IMR-90 (cell line): ENCODE measurements around the gene KMT2E. TPM values are rescaled to one million over a fixed set of nuclear protein-coding genes. Genes with fewer than 3 reads are reported as not detected.

ENCODE experiments used
- ATAC-seq: fragments of 200-7000 bp; cut with Tn5 transposase; 2 replicates; pipeline ENCODE4 v1.9.1; 2020; ENCODE audit warnings: low read depth, mild to moderate bottlenecking, moderate library complexity
- BruUV-seq: library from RNA; stranded (reverse); fragments of 400-500 nt; replicated peaks from 2 replicates; lab custom pipeline; 2021; lab: Mats Ljungman, UMichigan
- CTCF ChIA-PET: fragments of 300-600 bp; formaldehyde crosslinking; extraction: SDS; loops from one replicate; lab custom pipeline; 2021; ENCODE audit warnings: antibody characterized with exemption; lab: Yijun Ruan, JAX
- POLR2A ChIA-PET: fragments of 300-600 bp; sonication (Branson Sonifier 250); formaldehyde crosslinking; loops from one replicate; lab custom pipeline; 2022; ENCODE audit warnings: antibody characterized with exemption; ENCODE audit not compliant: unreplicated experiment; lab: Charles Lee
- DNase-seq: peaks from one replicate; pipeline ENCODE4 v3.0.0; 2013
- H2AFZ ChIP-seq: replicated peaks from 2 replicates; pipeline ENCODE3; 2013; ENCODE audit warnings: low read length, mild to moderate bottlenecking; ENCODE audit not compliant: poor library complexity
- H2AK5ac ChIP-seq: 2 replicates; pipeline ENCODE4 v1.6.1; 2013; ENCODE audit warnings: low read depth, low read length, inconsistent platforms
- H2AK9ac ChIP-seq: replicated peaks from 2 replicates; pipeline ENCODE3; 2013; ENCODE audit warnings: mild to moderate bottlenecking, low read depth, low read length, moderate library complexity; ENCODE audit not compliant: poor library complexity
- H2BK120ac ChIP-seq: 2 replicates; pipeline ENCODE4 v1.6.1; 2013; ENCODE audit warnings: low read depth, low read length, inconsistent platforms
- H2BK15ac ChIP-seq: 3 replicates; pipeline ENCODE4 v1.6.1; 2013; ENCODE audit warnings: low read depth, low read length, inconsistent platforms
- H2BK20ac ChIP-seq: 2 replicates; pipeline ENCODE4 v1.6.1; 2013; ENCODE audit warnings: low read depth, mild to moderate bottlenecking, inconsistent platforms, low read length, moderate library complexity
- H2BK5ac ChIP-seq: 2 replicates; pipeline ENCODE4 v1.6.1; 2013; ENCODE audit warnings: mild to moderate bottlenecking, low read depth, low read length, inconsistent platforms; ENCODE audit not compliant: poor library complexity, severe bottlenecking
- H3K14ac ChIP-seq: replicated peaks from 2 replicates; pipeline ENCODE4 v1.6.1; 2013; ENCODE audit warnings: low read depth, low read length, inconsistent platforms
- H3K18ac ChIP-seq: 2 replicates; pipeline ENCODE4 v1.6.1; 2013; ENCODE audit warnings: low read depth, low read length, control low read depth
- H3K23ac ChIP-seq: 2 replicates; pipeline ENCODE4 v1.6.1; 2013; ENCODE audit warnings: low read depth, low read length, inconsistent platforms
- H3K27ac ChIP-seq: 2 replicates; pipeline ENCODE4 v1.5.1; 2013; ENCODE audit warnings: mild to moderate bottlenecking, control low read depth, low read length; ENCODE audit not compliant: insufficient read depth
- H3K27me3 ChIP-seq: 2 replicates; pipeline ENCODE4 v1.6.1; 2013; ENCODE audit warnings: low read length; ENCODE audit not compliant: control insufficient read depth, insufficient read depth
- H3K36me3 ChIP-seq: 2 replicates; pipeline ENCODE4 v1.6.1; 2013; ENCODE audit warnings: low read length, mixed read lengths; ENCODE audit not compliant: control insufficient read depth, insufficient read depth
- H3K4ac ChIP-seq: 2 replicates; pipeline ENCODE4 v1.6.1; 2013; ENCODE audit warnings: low read depth, low read length, inconsistent platforms
- H3K4me1 ChIP-seq: 2 replicates; pipeline ENCODE4 v1.6.1; 2013; ENCODE audit warnings: low read length, mixed read lengths; ENCODE audit not compliant: control insufficient read depth, insufficient read depth
- H3K4me2 ChIP-seq: 2 replicates; pipeline ENCODE4 v1.6.1; 2013; ENCODE audit warnings: low read depth, mild to moderate bottlenecking, control low read depth, low read length, moderate library complexity
- H3K4me3 ChIP-seq: 2 replicates; pipeline ENCODE4 v1.5.1; 2013; ENCODE audit warnings: low read depth, mild to moderate bottlenecking, control low read depth, low read length, moderate library complexity; ENCODE audit not compliant: insufficient read depth
- H3K56ac ChIP-seq: 2 replicates; pipeline ENCODE4 v1.6.1; 2013; ENCODE audit warnings: low read length, inconsistent platforms; ENCODE audit not compliant: insufficient read depth; ENCODE audit errors: extremely low read depth
- H3K79me1 ChIP-seq, 2 experiments: 2 replicates each; pipeline ENCODE4 v1.6.1; 2013; ENCODE audit warnings: low read length in 2 of 2, inconsistent platforms in 1 of 2, low read depth in 1 of 2
- H3K9ac ChIP-seq: 2 replicates; pipeline ENCODE4 v1.6.1; 2013; ENCODE audit warnings: low read depth, low read length, control low read depth
- H3K9me1 ChIP-seq: 2 replicates; pipeline ENCODE4 v1.6.1; 2013; ENCODE audit warnings: low read length, inconsistent platforms; ENCODE audit not compliant: insufficient read depth
- H3K9me3 ChIP-seq: 2 replicates; pipeline ENCODE4 v1.6.1; 2013; ENCODE audit warnings: low read length; ENCODE audit not compliant: control insufficient read depth, insufficient read depth
- H4K20me1 ChIP-seq: 2 replicates; pipeline ENCODE4 v1.6.1; 2013; ENCODE audit warnings: low read length, inconsistent platforms; ENCODE audit not compliant: insufficient read depth
- H4K5ac ChIP-seq: 2 replicates; pipeline ENCODE4 v1.6.1; 2013; ENCODE audit warnings: mild to moderate bottlenecking, low read depth, low read length, control low read depth
- H4K8ac ChIP-seq, 2 experiments: 2 replicates each; pipeline ENCODE4 v1.6.1; 2013; ENCODE audit warnings: low read depth in 2 of 2, low read length in 2 of 2, control low read depth in 1 of 2, inconsistent platforms in 1 of 2
- H4K91ac ChIP-seq: 2 replicates; pipeline ENCODE4 v1.6.1; 2013; ENCODE audit warnings: low read depth, low read length, inconsistent platforms; ENCODE audit not compliant: insufficient read depth
- BHLHE40 ChIP-seq: fragments of 150-350 bp; IDR thresholded peaks from 2 replicates; pipeline ENCODE4 v1.6.1; 2016; ENCODE audit warnings: mild to moderate bottlenecking, low read depth, low read length
- CHD1 ChIP-seq: IDR thresholded peaks from 2 replicates; pipeline ENCODE4 v1.6.1; 2012; ENCODE audit warnings: low read depth, low read length, improper control_type of control experiment
- FOS ChIP-seq: fragments of 150-350 bp; IDR thresholded peaks from 2 replicates; pipeline ENCODE4 v1.6.1; 2016; ENCODE audit warnings: low read depth, low read length
- MAZ ChIP-seq: IDR thresholded peaks from 2 replicates; pipeline ENCODE4 v1.6.1; 2012; ENCODE audit warnings: low read depth, mild to moderate bottlenecking, low read length, improper control_type of control experiment, moderate library complexity, borderline replicate concordance
- MXI1 ChIP-seq: IDR thresholded peaks from 2 replicates; pipeline ENCODE4 v1.6.1; 2012; ENCODE audit warnings: low read depth, mild to moderate bottlenecking, low read length, moderate library complexity, borderline replicate concordance
- NFE2L2 ChIP-seq: fragments of 150-350 bp; IDR thresholded peaks from 2 replicates; pipeline ENCODE4 v1.6.1; 2016; ENCODE audit warnings: low read depth, mild to moderate bottlenecking, low read length
- RAD21 ChIP-seq: IDR thresholded peaks from 2 replicates; pipeline ENCODE4 v1.6.1; 2012; ENCODE audit warnings: low read length, improper control_type of control experiment
- RCOR1 ChIP-seq: IDR thresholded peaks from 2 replicates; pipeline ENCODE4 v1.6.1; 2012; ENCODE audit warnings: mild to moderate bottlenecking, low read length, improper control_type of control experiment; ENCODE audit not compliant: insufficient replicate concordance
- SMC3 ChIP-seq: fragments of 150-350 bp; IDR thresholded peaks from 2 replicates; pipeline ENCODE4 v1.6.1; 2016; ENCODE audit warnings: low read depth, mild to moderate bottlenecking, antibody characterized with exemption, low read length, moderate library complexity
- WGBS, 2 experiments: methylation state at CpG; one replicate each; pipeline versions ENCODE4 v1.1.5 to v1.1.7; 2013; ENCODE audit warnings: missing lambda C conversion rate in 2 of 2; ENCODE audit not compliant: insufficient read length in 1 of 2; ENCODE audit errors: extremely low coverage in 2 of 2; 5-methylcytosine and 5-hydroxymethylcytosine counted together
- dilution Hi-C: fragments of 300-500 bp; cut with HindIII; formaldehyde crosslinking; loops from one replicate; pipeline ENCODE4 v1.14.3; 2018; ENCODE audit warnings: low sequenced_read_pairs; ENCODE audit not compliant: unreplicated experiment
- in situ Hi-C: fragments of 300-500 bp; cut with MboI; formaldehyde crosslinking; loops from 3 replicates; pipeline ENCODE4 v1.14.3; 2019; ENCODE audit warnings: low sequenced_read_pairs, inconsistent platforms, mixed read lengths
- intact Hi-C: fragments of 100-400 bp; cut with micrococcal nuclease; formaldehyde crosslinking; loops from 2 replicates; pipeline ENCODE4 v1.10.0; 2022
- polyA plus RNA-seq, 3 experiments: library from polyadenylated mRNA; depleted of rRNA; stranded (reverse); fragments of >200 nt; gene quantifications; 2 replicates each; pipeline ENCODE4 v1.2.3, GENCODE V29; 2012; ENCODE audit warnings: low replicate concordance in 1 of 3
- total RNA-seq: library from RNA; depleted of rRNA; stranded (reverse); fragments of >200 nt; gene quantifications from 2 replicates; pipeline ENCODE4 v1.2.3, GENCODE V29; 2012
- TF ChIP-seq, protein P1 (sequence below): fragments of 150-350 bp; IDR thresholded peaks from 2 replicates; pipeline ENCODE4 v1.6.1; 2017; ENCODE audit warnings: mild to moderate bottlenecking, antibody characterized with exemption, low read length, low read depth
- TF ChIP-seq, protein P2 (sequence below): conservative IDR thresholded peaks from 2 replicates; pipeline ENCODE4 v1.5.1; 2012; ENCODE audit warnings: mild to moderate bottlenecking, low read depth, low read length, improper control_type of control experiment

KMT2E gene
- total and polyA plus RNA-seq, 2 of the 4 experiments (the other 2 are of a cell fraction): 16.8 to 79.2 TPM

DNA sequence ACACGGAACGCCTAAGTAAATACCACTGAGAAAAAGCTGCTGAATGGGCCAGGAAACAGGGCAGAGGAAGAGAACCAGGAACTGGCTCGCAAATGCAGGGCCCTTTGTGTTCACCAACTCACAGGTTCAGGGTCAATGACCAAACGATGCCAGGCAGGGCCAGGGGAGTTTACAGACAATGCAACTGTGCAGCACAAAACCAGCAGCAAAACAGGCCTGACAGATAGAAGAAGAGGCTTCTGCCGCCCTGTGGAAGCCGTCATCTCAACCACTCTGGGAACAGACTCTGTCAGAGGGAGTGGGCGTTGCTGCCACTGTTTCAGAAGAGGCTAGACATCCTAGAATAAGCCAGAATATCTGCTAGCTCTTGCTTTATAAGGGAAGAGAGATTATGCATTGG, 117.9 kb downstream of the KMT2E start:
- DNase-seq (no peak), ATAC-seq (no peak)
- in situ Hi-C loops (loop anchor here (25.0 kb wide), 1 partner anchor 205 kb away; no protein-coding TSS in a partner anchor), intact Hi-C loops (no loop called here), dilution Hi-C loops (no loop called here)
- Histone ChIP-seq H3K27ac (no peak overlapping the region), H3K4me2 (no peak overlapping the region), H3K4ac (no peak overlapping the region), H3K9ac (no peak overlapping the region), H3K36me3 (peaks cover 12% of the 10 kb centered on the region), H3K23ac (no peak overlapping the region), H3K56ac (no peak overlapping the region), H2BK20ac (no peak overlapping the region), H4K91ac (no peak overlapping the region), H2BK5ac (no peak overlapping the region), H3K27me3 (no peaks in the 10 kb centered on the region), H3K79me1 (peaks cover 25 to 68% of the 10 kb centered on the region in 2 experiments), H4K8ac (no peak overlapping the region), H2AK5ac (no peak overlapping the region), H4K20me1 (peaks cover 22% of the 10 kb centered on the region; the same call in 1 of the 2 replicates), H4K5ac (no peak overlapping the region), H2AFZ (no peak overlapping the region), H3K9me3 (no peaks in the 10 kb centered on the region), H3K4me1 (peaks cover 6% of the 10 kb centered on the region), H2AK9ac (peak overlapping the region; percentile 13), H2BK15ac (no peak overlapping the region), H3K4me3 (no peak overlapping the region), H3K14ac (no peak overlapping the region), H3K9me1 (peaks cover 13% of the 10 kb centered on the region), H2BK120ac (no peak overlapping the region), H3K18ac (no peak overlapping the region)
- ChIA-PET POLR2A (no interaction called here), CTCF (no interaction called here)
- 95% methylated on average over 3 of the region's 7 CpGs; no CpG with 5 or more reads in 1 of the 2 experiments for WGBS, 2 experiments
- TF ChIP-seq SMC3 (no peak), RCOR1 (no peak), FOS (no peak), MAZ (no peak), MXI1 (no peak), BHLHE40 (no peak), RAD21 (no peak), NFE2L2 (no peak), CHD1 (no peak)
- TF ChIP-seq, protein P1, sequence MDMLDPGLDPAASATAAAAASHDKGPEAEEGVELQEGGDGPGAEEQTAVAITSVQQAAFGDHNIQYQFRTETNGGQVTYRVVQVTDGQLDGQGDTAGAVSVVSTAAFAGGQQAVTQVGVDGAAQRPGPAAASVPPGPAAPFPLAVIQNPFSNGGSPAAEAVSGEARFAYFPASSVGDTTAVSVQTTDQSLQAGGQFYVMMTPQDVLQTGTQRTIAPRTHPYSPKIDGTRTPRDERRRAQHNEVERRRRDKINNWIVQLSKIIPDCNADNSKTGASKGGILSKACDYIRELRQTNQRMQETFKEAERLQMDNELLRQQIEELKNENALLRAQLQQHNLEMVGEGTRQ: no peak
- TF ChIP-seq, protein P2, sequence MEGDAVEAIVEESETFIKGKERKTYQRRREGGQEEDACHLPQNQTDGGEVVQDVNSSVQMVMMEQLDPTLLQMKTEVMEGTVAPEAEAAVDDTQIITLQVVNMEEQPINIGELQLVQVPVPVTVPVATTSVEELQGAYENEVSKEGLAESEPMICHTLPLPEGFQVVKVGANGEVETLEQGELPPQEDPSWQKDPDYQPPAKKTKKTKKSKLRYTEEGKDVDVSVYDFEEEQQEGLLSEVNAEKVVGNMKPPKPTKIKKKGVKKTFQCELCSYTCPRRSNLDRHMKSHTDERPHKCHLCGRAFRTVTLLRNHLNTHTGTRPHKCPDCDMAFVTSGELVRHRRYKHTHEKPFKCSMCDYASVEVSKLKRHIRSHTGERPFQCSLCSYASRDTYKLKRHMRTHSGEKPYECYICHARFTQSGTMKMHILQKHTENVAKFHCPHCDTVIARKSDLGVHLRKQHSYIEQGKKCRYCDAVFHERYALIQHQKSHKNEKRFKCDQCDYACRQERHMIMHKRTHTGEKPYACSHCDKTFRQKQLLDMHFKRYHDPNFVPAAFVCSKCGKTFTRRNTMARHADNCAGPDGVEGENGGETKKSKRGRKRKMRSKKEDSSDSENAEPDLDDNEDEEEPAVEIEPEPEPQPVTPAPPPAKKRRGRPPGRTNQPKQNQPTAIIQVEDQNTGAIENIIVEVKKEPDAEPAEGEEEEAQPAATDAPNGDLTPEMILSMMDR: no peak
- no TSS peak for BruUV-seq
